Endothelial cell of umbilical vein (primary cell): Measurements from ENCODE around the gene TEKTIP1. TPM values are rescaled to one million over a fixed set of nuclear protein-coding genes. Genes with fewer than 3 reads are reported as not detected.

ENCODE experiments used
- BruUV-seq: library from RNA; stranded (reverse); fragments of 400-500 nt; replicated peaks from 2 replicates; lab custom pipeline; 2021; lab: Mats Ljungman, UMichigan
- CTCF ChIA-PET: fragments of 300-600, 350-600 bp; sonication (Branson Sonifier 250); formaldehyde crosslinking; loops from one replicate; lab custom pipeline; 2021; ENCODE audit warnings: antibody characterized with exemption, inconsistent platforms; lab: Charles Lee
- POLR2A ChIA-PET: fragments of 300-600, 350-600 bp; sonication (Branson Sonifier 250); formaldehyde crosslinking; loops from one replicate; lab custom pipeline; 2021; ENCODE audit warnings: antibody characterized with exemption, inconsistent platforms; lab: Charles Lee
- DNase-seq: peaks from one replicate; pipeline ENCODE4 v3.0.0-alpha.2; 2011; ENCODE audit warnings: low read depth, low spot score
- FAIRE-seq: peaks from 2 replicates; lab custom pipeline; 2011; peaks lifted over from hg19 to GRCh38; lab: Jason Lieb, UNC
- H2AFZ ChIP-seq: 2 replicates; pipeline ENCODE4 v1.6.0; 2012; ENCODE audit warnings: low read depth, low read length, control low read depth, inconsistent platforms
- H3K27ac ChIP-seq: 2 replicates; pipeline ENCODE4 v1.5.1; 2011; ENCODE audit warnings: low read depth, mild to moderate bottlenecking, control low read depth, low read length, moderate library complexity; ENCODE audit not compliant: insufficient read depth
- H3K27me3 ChIP-seq, 2 experiments: 2 replicates each; pipeline versions ENCODE4 v1.6.0 to v1.6.1; 2011; ENCODE audit warnings: low read length in 2 of 2, mixed read lengths in 1 of 2; ENCODE audit not compliant: control insufficient read depth in 2 of 2, insufficient read depth in 2 of 2
- H3K36me3 ChIP-seq, 2 experiments: 2 replicates in 1 of 2; 3 replicates in 1 of 2; pipeline ENCODE4 v1.5.1; 2011; ENCODE audit warnings: low read length in 2 of 2, mild to moderate bottlenecking in 1 of 2, moderate library complexity in 1 of 2; ENCODE audit not compliant: control insufficient read depth in 2 of 2, insufficient read depth in 2 of 2; ENCODE audit errors: extremely low read depth in 1 of 2
- H3K4me1 ChIP-seq: 3 replicates; pipeline ENCODE4 v1.5.1; 2011; ENCODE audit warnings: mild to moderate bottlenecking, low read length; ENCODE audit not compliant: control insufficient read depth, insufficient read depth; ENCODE audit errors: extremely low read depth
- H3K4me2 ChIP-seq: 2 replicates; pipeline ENCODE4 v1.6.1; 2011; ENCODE audit warnings: low read length, control low read depth, mixed read lengths; ENCODE audit not compliant: insufficient read depth
- H3K4me3 ChIP-seq, 3 experiments: fragments of 200-600 bp in 1 of 3; sonication (generic), shearing (Covaris generic) in 1 of 3; replicated peaks in 1 of 3; 2 replicates each; pipeline ENCODE4 v1.5.1; 2011 to 2016; ENCODE audit warnings: control low read depth in 3 of 3, low read length in 3 of 3, mild to moderate bottlenecking in 2 of 3, inconsistent platforms in 1 of 3, low read depth in 1 of 3, moderate library complexity in 1 of 3; ENCODE audit not compliant: insufficient read depth in 1 of 3
- H3K79me2 ChIP-seq: 2 replicates; pipeline ENCODE4 v1.6.0; 2012; ENCODE audit warnings: low read length, inconsistent platforms; ENCODE audit not compliant: control insufficient read depth, insufficient read depth
- H3K9ac ChIP-seq: replicated peaks from 2 replicates; pipeline ENCODE3; 2011; ENCODE audit warnings: low read length, control low read depth; ENCODE audit not compliant: insufficient read depth; ENCODE audit errors: extremely low read depth
- H3K9me1 ChIP-seq: replicated peaks from 3 replicates; pipeline ENCODE4 v1.6.0; 2011; ENCODE audit warnings: mild to moderate bottlenecking, low read length; ENCODE audit not compliant: control insufficient read depth, insufficient read depth; ENCODE audit errors: extremely low read depth
- H3K9me3 ChIP-seq: replicated peaks from 2 replicates; pipeline ENCODE4 v1.5.1; 2012; ENCODE audit warnings: low read length, inconsistent platforms; ENCODE audit not compliant: control insufficient read depth, insufficient read depth
- H4K20me1 ChIP-seq: replicated peaks from 2 replicates; pipeline ENCODE3; 2011; ENCODE audit warnings: mild to moderate bottlenecking, low read length; ENCODE audit not compliant: control insufficient read depth, insufficient read depth; ENCODE audit errors: extremely low read depth
- EZH2 ChIP-seq: IDR thresholded peaks from 2 replicates; pipeline ENCODE4 v1.6.1; 2012; ENCODE audit warnings: borderline replicate concordance, low read depth, mild to moderate bottlenecking, moderate library complexity, low read length, inconsistent platforms; ENCODE audit not compliant: severe bottlenecking
- FOS ChIP-seq: IDR thresholded peaks from 2 replicates; pipeline ENCODE4 v1.6.1; 2011; ENCODE audit warnings: mild to moderate bottlenecking, low read length, moderate library complexity, borderline replicate concordance; ENCODE audit not compliant: insufficient read depth
- GATA2 ChIP-seq: IDR thresholded peaks from 2 replicates; pipeline ENCODE4 v1.7.0; 2011; ENCODE audit warnings: low read depth, mild to moderate bottlenecking, moderate library complexity, mixed read lengths, low read length; ENCODE audit not compliant: insufficient read length, insufficient read depth
- JUN ChIP-seq: IDR thresholded peaks from 2 replicates; pipeline ENCODE4 v1.6.1; 2011; ENCODE audit warnings: borderline replicate concordance, low read depth; ENCODE audit not compliant: insufficient read length, insufficient read depth
- MYC ChIP-seq: IDR thresholded peaks from one replicate; pipeline ENCODE4 v1.6.1; 2011; ENCODE audit warnings: mild to moderate bottlenecking, low read depth, low read length
- POLR2A ChIP-seq: IDR thresholded peaks from 2 replicates; pipeline ENCODE4 v1.6.1; 2012; ENCODE audit warnings: low read depth, mild to moderate bottlenecking, control low read depth, low read length
- POLR2AphosphoS5 ChIP-seq: IDR thresholded peaks from 2 replicates; pipeline ENCODE4 v1.6.1; 2012; ENCODE audit warnings: low read depth, mild to moderate bottlenecking, control low read depth, low read length, moderate library complexity; ENCODE audit not compliant: insufficient read depth
- dilution Hi-C: fragments of 300-500 bp; cut with MboI; formaldehyde crosslinking; loops from one replicate; pipeline ENCODE4 v1.15.0; 2019; ENCODE audit warnings: low sequenced_read_pairs; ENCODE audit not compliant: extremely low pct_ligation_motif_present
- intact Hi-C: fragments of 100-400 bp; cut with micrococcal nuclease; formaldehyde crosslinking; loops from one replicate; pipeline ENCODE4 v1.10.0; 2022
- polyA plus RNA-seq, 4 experiments: library from polyadenylated mRNA; depleted of rRNA in 3 of 4; stranded (reverse) in 3 of 4; unstranded in 1 of 4; fragments of >200 nt; gene quantifications; 2 replicates each; pipeline versions ENCODE4 v1.2.1 to v1.2.3, GENCODE V29; 2011 to 2012; ENCODE audit warnings: missing spikeins in 1 of 4
- total RNA-seq: library from RNA; stranded (reverse); gene quantifications from 2 replicates; pipeline ENCODE4 v1.2.3, GENCODE V29; 2021
- TF ChIP-seq, protein P1 (sequence below): IDR thresholded peaks from 2 replicates; pipeline ENCODE4 v1.6.1; 2011; ENCODE audit not compliant: insufficient read depth, insufficient read length
- TF ChIP-seq, protein P2 (sequence below), 2 donors: IDR thresholded peaks; 1 replicate in 1 of 2; 2 replicates in 1 of 2; pipeline ENCODE4 v1.5.1; 2011; ENCODE audit warnings: low read length in 2 of 2, mild to moderate bottlenecking in 2 of 2, moderate library complexity in 2 of 2, control low read depth in 1 of 2, inconsistent platforms in 1 of 2, low read depth in 1 of 2; ENCODE audit not compliant: insufficient read depth in 1 of 2; ENCODE audit errors: extremely low read depth in 1 of 2

TEKTIP1 gene
- total and polyA plus RNA-seq, 2 donors (not counting 3 experiments of a cell fraction or from before 2014, with no cell fraction given), result 0.73 TPM; not detected in 1

DNA sequence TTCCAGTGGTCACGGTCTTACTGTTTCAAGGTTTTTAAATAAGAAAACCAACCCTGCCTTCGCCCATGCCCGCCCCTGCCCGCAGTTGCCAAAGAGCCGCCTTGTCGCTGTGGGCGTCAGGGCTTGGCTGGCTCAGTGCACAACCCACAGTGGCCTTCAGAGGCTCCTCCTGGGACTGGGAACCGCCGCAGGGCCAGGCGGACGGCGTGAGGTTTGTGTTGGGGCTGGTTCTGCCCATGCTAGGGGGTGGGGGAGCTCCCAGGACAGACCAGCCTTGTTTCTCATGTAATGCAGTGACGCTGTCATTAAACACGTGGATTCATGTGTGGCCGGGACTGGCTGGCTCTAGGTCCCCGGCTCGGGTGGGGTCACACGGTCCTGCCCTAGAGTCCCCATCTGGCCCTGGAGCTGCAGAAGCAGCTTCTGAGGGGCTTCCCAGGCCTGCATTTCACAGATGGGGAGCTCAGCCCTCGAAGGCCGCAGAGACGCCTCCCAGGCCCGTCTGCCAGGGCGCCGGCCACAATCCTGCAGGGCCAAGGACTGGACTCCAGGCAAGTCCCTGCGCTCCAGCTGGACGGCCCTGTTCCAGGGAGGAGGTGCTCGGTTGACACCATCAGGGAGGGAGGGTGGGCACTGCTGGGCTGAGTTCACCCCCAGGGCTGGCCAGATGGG is 2.4 kb upstream of the TEKTIP1 start:
- peaks cover 5 to 36% of the 10 kb centered on the region in 2 experiments for H3K36me3 ChIP-seq

More for the DNA sequence above, 2.4 kb upstream of the TEKTIP1 start:
- no TSS peak for BruUV-seq
- Histone ChIP-seq H3K9ac (no peak overlapping the region), H3K27ac (no peak overlapping the region), H3K27me3 (no peaks in the 10 kb centered on the region), H3K79me2 (no peaks in the 10 kb centered on the region), H2AFZ (no peak overlapping the region), H4K20me1 (no peaks in the 10 kb centered on the region), H3K4me1 (no peaks in the 10 kb centered on the region), H3K4me2 (no peak overlapping the region), H3K4me3 (no peak overlapping the region), H3K9me3 (no peaks in the 10 kb centered on the region), H3K9me1 (no peaks in the 10 kb centered on the region)
- dilution Hi-C loops, result no loop called here
- CTCF ChIA-PET, result interaction anchor here (1.3 to 1.5 kb wide), 2 partner anchors 10 to 12 kb away, joined by 3 to 4 read pairs; no protein-coding TSS in a partner anchor
- POLR2A ChIA-PET, result interaction anchor here (0.6 kb wide), 1 partner anchor 16 kb away, joined by 6 read pairs; no protein-coding TSS in a partner anchor
- FAIRE-seq (no peak), DNase-seq (no peak)
- TF ChIP-seq, protein P1, sequence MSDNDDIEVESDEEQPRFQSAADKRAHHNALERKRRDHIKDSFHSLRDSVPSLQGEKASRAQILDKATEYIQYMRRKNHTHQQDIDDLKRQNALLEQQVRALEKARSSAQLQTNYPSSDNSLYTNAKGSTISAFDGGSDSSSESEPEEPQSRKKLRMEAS, result no peak
- no peak for TF ChIP-seq GATA2
- TF ChIP-seq JUN, result no peak
- TF ChIP-seq, protein P2, sequence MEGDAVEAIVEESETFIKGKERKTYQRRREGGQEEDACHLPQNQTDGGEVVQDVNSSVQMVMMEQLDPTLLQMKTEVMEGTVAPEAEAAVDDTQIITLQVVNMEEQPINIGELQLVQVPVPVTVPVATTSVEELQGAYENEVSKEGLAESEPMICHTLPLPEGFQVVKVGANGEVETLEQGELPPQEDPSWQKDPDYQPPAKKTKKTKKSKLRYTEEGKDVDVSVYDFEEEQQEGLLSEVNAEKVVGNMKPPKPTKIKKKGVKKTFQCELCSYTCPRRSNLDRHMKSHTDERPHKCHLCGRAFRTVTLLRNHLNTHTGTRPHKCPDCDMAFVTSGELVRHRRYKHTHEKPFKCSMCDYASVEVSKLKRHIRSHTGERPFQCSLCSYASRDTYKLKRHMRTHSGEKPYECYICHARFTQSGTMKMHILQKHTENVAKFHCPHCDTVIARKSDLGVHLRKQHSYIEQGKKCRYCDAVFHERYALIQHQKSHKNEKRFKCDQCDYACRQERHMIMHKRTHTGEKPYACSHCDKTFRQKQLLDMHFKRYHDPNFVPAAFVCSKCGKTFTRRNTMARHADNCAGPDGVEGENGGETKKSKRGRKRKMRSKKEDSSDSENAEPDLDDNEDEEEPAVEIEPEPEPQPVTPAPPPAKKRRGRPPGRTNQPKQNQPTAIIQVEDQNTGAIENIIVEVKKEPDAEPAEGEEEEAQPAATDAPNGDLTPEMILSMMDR (IDR thresholded peaks at IDR 0.05; ENCODE audit: extremely low read depth in 1 of 2, insufficient read depth in 1 of 2, low read depth in 1 of 2, low read length in 2 of 2), result no peak
- TF ChIP-seq MYC, result no peak
- TF ChIP-seq FOS, result no peak
- TF ChIP-seq EZH2, result no peak
- no peak for TF ChIP-seq POLR2A
- TF ChIP-seq POLR2AphosphoS5, result no peak
- intact Hi-C loops, result no loop called here
